GM18517 (cell line): ENCODE results near the gene ARHGEF17.

Experiments
- ATAC-seq: cut with Tn5 transposase; IDR thresholded peaks from one replicate; pipeline ENCODE4 v1.9.1; 2021; ENCODE audit warnings: mild to moderate bottlenecking, moderate library complexity; ENCODE audit not compliant: unreplicated experiment

ARHGEF17 gene

DNA sequence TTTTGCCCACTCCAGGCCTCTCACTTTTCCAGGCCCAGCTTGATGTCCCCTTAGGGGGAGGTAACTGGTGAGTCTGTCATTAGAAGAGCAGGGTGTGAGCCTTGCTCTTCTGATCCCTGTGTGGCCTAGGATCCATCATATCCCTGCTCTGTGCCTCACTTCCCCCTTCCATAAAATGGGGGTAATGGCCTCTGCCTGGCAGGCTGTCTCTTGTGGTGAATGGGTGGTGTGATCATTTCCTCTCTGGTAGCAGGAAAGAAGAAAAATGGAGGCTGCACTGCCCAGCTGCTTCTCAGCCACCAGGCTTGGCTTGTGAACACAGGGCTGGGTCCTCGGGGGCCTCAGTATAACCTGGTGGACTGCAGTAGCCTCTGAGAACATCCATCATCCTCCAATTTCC lies 5.6 kb downstream of the ARHGEF17 start:
- ATAC-seq, result no peak

GRCh38 chr11:73314117-73314961 lies 6.3 kb downstream of the ARHGEF17 start:
- ATAC-seq, result no peak

DNA sequence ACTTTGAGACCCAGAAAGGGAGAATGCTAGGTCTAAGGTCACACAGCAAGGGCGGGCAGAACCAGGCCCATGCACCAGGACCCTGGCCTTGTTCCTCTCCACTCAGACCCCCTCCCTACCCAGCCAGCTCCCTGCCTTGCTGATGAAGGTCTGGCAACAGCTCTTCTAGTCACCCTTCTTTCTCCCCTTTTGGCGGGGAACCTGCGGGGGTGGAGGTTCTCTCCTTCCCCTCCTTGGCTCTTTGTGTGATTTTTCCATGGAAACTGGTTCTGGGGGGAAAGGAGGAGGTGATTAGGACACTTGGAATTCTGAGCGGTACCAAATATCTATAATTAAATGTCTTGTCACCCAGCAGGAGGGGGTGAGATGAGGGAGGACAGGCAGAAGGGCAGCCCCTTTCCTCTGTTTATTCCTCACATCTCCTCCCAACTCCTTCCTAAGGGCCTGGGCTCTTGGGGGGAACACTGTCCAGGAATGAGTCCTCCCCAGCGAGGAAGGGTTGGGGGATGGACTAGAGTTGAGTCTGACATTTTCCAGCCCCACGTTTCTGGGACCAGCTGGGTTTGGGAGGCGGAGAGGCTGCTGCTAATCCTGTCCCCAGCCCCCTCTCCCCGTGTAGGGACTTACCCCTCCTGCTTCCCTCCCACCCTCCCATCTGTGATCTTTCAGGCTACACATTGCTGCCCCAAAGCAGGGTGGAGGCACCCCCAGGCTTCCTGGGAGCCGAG lies 7.4 kb downstream of the ARHGEF17 start:
- no peak for ATAC-seq

- ATAC-seq, result no peak
These were observed 8.3 kb downstream of the ARHGEF17 start for GRCh38 chr11:73316422-73316821.

GRCh38 chr11:73317373-73317772 lies 9.3 kb downstream of the ARHGEF17 start:
- no peak for ATAC-seq

DNA sequence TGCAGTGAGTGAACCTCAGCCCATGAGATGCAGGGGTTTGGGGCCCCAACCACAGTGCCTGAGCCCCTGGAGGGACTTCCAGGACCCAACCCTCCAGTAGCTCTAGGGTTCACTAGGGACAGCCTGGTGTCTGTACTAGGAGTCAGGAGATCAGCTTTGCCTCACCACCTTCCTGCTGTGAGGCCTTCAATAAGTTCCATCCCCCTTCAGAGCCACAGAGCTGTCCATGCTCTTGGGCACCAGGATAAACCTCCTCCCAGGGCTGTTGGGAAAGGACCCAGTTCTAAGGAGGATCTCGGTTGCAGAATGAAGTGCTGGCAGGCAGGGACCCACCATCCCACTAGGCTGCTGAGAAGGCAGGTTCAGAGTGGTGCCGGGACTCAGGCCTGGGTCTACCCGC lies 9.7 kb downstream of the ARHGEF17 start:
- no peak for ATAC-seq

GRCh38 chr11:73318501-73319011 lies 10.5 kb downstream of the ARHGEF17 start:
- no peak for ATAC-seq

DNA sequence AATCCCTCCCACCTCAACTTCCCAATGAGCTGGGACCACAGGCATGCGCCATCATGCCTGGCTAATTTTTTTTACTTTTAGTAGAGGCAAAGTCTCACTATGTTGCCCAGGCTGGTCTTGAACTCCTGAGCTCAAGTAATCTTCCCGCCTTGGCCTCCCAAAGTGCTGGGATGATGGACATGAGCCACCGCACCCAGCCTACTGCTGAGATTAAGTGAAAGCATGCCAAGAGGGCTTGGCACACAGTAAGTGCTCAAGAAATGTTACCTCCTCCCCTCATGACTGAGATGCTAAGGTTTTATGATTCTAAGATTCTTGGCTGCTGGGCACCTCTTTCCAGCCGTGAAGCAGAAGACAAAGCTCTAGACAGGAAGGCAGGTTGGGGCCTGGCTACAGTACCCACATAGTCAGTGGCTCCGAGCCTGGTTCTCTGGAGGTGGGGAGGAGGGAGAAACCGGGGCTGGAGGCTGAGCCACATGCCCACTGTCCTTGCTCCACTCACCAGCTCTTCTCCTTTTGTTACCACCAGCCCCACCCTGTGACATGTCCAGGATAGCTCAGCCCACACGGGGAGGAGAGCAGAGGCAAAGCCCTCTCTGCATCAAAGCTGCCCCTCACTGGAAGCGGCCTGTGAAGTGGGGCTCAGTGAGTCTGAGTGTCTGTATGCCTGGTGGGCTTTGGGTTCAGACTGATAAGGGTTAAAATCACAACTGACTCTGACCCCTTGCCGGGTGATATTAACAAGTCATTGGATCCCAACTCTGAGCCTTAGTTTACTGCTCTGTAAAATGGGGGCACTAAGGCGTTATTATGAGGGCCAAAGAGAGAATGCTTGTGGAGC lies 12.9 kb downstream of the ARHGEF17 start:
- ATAC-seq, result no peak

DNA sequence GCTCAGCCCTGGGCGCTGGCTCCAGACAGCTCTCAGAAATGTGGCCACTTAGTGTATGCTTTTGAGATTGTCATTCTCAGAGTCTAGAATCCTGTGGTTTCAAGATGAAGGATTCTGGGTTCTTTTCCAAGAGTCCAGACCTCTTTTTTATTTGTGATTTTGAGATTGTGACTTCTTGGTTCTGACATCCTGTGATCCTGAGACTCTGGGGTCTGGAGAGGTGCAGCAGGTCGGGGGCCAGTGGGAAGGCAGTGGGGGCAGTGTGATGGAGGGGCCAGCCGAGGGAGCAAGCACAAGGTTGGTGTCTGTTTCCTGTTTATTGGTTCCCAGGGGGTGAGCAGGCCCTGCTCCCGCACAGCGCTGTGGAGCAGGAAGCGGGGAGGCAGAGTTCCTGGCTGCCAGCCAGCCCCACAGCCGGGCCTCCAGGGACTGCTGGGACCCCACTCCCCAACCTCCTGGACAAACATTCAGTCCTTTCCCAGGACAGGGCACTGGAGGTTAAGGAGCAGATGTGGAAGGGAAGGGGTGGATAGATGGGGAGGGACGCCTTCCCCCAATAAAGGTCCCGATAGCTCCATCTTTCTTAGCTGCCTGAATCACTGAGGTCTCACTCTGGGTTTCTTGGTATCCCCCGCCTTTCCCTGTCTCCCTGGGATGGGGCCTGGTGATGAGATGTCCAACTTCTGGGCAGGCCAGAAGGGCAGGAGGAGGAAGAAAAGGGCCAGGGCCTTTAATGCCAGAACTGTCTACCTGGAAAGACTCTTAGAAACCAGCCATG lies 13.7 kb downstream of the ARHGEF17 start:
- no peak for ATAC-seq

GRCh38 chr11:73322382-73323306 lies 14.6 kb downstream of the ARHGEF17 start:
- ATAC-seq, result no peak

DNA sequence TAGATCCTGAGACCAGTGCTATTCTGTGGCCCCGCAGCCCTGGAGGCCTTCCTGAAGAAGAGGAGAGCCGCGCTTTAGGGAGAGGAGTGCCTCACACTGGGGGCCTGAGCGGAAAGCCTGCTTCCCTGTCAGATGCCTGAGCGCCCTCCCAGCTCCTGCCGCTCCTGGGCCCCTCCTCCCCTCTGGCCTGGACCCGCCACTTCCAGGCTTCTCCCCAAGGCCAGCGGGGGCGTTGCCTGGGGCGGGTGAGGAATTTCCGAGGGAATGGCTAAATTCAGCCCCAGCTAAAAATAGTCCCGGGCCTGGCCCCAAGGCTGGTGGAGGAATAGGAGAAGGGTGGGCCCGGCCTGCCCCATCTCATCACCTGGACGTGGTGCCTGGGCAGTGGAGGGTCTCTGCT lies 15.4 kb downstream of the ARHGEF17 start:
- ATAC-seq, result no peak

GRCh38 chr11:73324116-73324515 lies 16.0 kb downstream of the ARHGEF17 start:
- no peak for ATAC-seq

GRCh38 chr11:73324665-73325035 lies 16.6 kb downstream of the ARHGEF17 start:
- no peak for ATAC-seq

DNA sequence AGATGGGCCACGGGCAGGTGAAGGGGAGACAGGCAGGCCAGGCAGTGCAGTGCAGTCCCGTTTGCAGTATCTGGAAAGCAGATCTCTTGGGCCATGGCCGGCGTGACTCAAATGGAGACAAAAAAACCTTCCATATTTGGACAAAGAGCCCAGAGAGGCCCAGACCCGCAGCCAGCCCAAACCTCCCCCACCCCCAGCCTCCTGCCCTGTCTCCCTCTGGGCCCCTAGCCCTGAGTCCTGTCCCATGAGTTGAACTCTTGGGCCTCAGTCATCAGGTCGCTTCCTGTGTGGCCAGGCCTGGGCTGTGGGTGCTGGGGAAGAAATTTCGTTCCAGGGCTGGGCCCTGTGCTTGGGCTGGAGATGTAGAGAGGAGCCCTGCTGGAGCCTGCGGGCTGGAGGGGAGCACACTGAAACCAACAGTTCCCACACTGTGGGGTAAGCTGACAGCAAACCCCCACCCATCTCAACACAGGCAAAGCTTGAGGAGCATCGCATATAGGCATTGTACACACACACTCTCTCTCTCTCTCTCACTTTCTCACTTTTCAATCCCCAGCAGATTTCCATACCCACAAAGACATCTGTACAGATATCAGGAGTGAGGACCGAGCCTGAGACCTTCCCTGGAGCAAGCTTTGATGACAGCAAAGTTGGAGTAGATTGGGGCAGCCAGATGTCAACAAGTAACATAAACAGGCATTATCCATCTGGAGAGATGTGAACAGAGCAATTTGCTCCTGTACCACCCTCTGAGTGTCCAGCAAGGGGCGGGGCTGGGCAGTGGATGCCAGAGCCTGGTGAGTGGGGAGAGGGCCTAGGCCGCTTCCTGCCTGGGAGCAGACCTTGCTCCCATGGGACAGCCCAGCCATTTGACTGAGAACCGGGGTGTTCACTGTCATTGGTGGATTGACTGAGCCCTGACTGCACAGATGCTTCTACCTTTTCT lies 17.2 kb downstream of the ARHGEF17 start:
- peak; percentile 62 for ATAC-seq

DNA sequence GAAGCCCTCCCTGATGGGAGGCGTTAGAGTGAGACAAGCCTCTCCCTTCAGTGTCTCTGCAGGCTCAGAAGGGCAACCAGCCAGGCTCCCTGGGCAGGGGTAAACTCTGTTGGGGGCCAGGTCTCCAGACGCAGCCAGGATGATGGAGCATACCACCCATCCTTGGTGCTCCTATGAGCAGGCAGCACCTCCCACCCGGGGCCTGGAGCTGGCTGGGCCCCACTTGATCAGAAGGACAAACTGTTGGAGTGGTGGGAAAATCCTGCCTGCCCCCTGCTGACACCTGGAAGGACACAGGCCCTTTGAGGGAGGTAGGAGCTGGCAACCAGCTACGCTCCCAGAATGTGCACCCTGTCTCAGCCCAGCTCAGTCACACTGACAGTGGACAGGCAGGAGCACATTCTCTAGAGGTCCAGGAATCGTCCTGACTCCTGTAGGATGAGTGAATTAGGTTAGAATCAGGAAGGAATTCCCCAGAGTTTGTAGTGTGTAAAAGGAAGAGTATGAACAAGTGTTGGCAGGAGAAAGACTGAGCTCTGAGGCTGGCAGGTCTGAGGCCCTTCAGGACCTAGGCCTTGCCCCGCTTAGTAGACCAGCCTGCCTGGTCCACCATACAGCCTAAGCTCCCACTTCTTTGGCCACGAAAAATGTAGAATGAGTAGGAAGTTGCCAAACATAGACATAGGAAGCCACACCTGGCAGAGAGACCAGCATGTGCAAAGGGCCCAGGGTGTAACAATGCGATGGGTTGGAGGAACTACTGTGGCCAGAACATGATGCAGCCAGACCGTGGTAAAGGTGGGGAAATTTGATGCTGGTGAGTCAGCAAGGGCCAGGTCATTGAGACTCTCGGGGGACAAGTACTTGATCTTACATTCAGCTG lies 19.1 kb downstream of the ARHGEF17 start:
- no peak for ATAC-seq

- ATAC-seq, result no peak
These were observed 19.8 kb downstream of the ARHGEF17 start for GRCh38 chr11:73327812-73328364.

DNA sequence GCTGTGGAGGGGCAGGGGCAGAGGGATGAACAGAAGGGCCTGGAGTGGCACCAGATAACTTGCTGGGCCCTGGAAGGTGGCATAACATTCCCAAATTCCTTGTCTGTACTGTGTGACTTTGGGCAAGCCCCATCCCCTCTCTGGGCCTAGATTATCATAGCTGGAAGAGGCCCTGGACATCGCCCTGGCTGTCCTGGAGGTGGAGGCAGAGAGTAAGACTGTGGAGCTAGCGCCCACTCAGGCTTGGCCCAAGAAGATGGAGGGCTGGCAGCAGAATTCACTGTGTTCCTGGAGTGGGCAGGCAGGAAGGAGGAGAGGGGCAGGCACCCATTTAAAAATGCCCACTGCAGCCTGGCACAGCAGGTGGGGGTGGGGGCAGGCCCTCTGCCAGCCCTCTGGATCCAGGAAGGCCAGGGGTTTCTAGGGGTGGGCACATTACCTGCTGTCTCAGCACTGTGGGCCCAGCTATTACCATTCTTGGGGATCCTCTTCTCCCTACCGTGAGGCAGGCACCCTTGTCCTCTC lies 22.6 kb downstream of the ARHGEF17 start:
- ATAC-seq, result no peak
